ENCODE results near the gene SLC5A1. TPM values are rescaled to one million over a fixed set of nuclear protein-coding genes. Genes with fewer than 3 reads are reported as not detected.

The SLC5A1 gene
- total and polyA plus RNA-seq, 2 of the 8 experiments (the other 6 are each of a cell fraction or from before 2014, with no cell fraction given), result 0.06 TPM; not detected in 1

DNA sequence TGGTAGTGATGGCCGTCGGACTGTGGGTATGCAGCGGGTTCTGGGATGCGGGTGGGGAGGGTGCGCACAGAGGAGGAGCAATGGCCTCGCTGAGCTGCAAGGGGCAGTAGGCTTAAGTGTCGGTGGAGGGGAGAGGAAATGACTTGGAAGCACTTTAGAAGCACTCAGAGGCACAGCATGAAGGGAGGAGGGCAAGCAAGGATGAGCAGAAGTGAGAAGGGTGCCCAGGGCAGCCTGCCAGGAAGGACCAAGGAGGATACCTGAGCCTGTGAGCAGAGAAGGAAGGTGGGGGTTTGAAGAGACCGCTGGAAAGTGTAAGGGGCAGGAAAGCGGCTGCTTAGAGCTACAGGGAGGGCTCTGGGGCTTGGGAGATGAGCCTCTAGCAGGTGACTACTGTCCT is 330 bp downstream of the SLC5A1 start:
- H3K23me2 ChIP-seq (ENCODE audit: low read depth, low read length), result no peaks in the 10 kb centered on the region
- CTCF ChIA-PET (ENCODE audit: partially characterized antibody), result interaction anchor here (0.6 to 1.7 kb wide), 6 partner anchors 13 to 476 kb away, joined by 3 to 6 read pairs (median 4); no protein-coding TSS in a partner anchor
- H3K79me1 ChIP-seq (ENCODE audit: low read depth, low read length), result no peaks in the 10 kb centered on the region
- TF ChIP-seq BACH1 (IDR thresholded peaks at IDR 0.05; ENCODE audit: low read length) (no peak), CEBPB (IDR thresholded peaks at IDR 0.05; ENCODE audit: low read depth, low read length) (no peak), YY1 (IDR thresholded peaks at IDR 0.05; ENCODE audit: low read depth, low read length) (no peak), KDM4A (IDR thresholded peaks at IDR 0.05; ENCODE audit: low read depth, low read length, severe bottlenecking) (no peak), ATF2 (IDR thresholded peaks at IDR 0.05; ENCODE audit: low read length) (no peak), HDAC6 (IDR thresholded peaks at IDR 0.05; ENCODE audit: low read depth, low read length) (no peak), POLR2A (IDR thresholded peaks at IDR 0.05; ENCODE audit: control extremely low read depth in 1 of 2, low read depth in 2 of 2, low read length in 2 of 2) (no peak), POU5F1 (IDR thresholded peaks at IDR 0.05; ENCODE audit: low read depth, low read length) (no peak), SIX5 (IDR thresholded peaks at IDR 0.05; ENCODE audit: low read depth, low read length) (no peak), SUZ12 (IDR thresholded peaks at IDR 0.05; ENCODE audit: low read length) (no peak), TEAD4 (IDR thresholded peaks at IDR 0.05; ENCODE audit: low read depth, low read length) (no peak), GTF2F1 (IDR thresholded peaks at IDR 0.05; ENCODE audit: borderline replicate concordance, low read depth, low read length) (no peak), EP300 (IDR thresholded peaks at IDR 0.05; ENCODE audit: borderline replicate concordance in 1 of 2, low read depth in 2 of 2, low read length in 2 of 2) (no peak), CHD2 (IDR thresholded peaks at IDR 0.05; ENCODE audit: low read length) (no peak)

More for the DNA sequence above, 330 bp downstream of the SLC5A1 start:
- WGBS, 2 experiments (ENCODE audit: extremely low coverage in 1 of 2, insufficient coverage in 1 of 2, insufficient read length in 1 of 2, insufficient replicate concordance in 2 of 2, low coverage in 1 of 2, low lambda C conversion rate in 2 of 2, missing lambda C conversion rate in 1 of 2), result 87% methylated on average over 9 of the region's 9 CpGs; no CpG with 5 or more reads in 1 of the 2 experiments
- Histone ChIP-seq H2BK12ac (ENCODE audit: low read depth, low read length) (no peak overlapping the region), H3K9me3 (ENCODE audit: insufficient read depth in 2 of 2, low read depth in 1 of 2, low read length in 1 of 2) (no peaks in the 10 kb centered on the region), H2BK15ac (ENCODE audit: low read length) (no peak overlapping the region), H3K4me3 (ENCODE audit: extremely low read depth in 1 of 4, insufficient read depth in 2 of 4, low read depth in 3 of 4, low read length in 4 of 4) (no peak overlapping the region), H3K18ac (ENCODE audit: extremely low read depth, low read length) (peak overlapping the region; percentile 62; the same call in 1 of the 2 replicates), H3K4me2 (ENCODE audit: insufficient read depth in 1 of 2, low read depth in 2 of 2, low read length in 2 of 2) (no peak overlapping the region), H2AFZ (ENCODE audit: low read length) (no peak overlapping the region), H4K91ac (replicated peaks; ENCODE audit: insufficient read length, low read length) (no peak overlapping the region), H3K23ac (ENCODE audit: insufficient read length) (no peak overlapping the region), H3K27ac (ENCODE audit: low read depth, low read length) (no peak overlapping the region), H3K79me2 (ENCODE audit: control insufficient read depth in 1 of 2, insufficient read depth in 2 of 2, low read length in 2 of 2) (no peaks in the 10 kb centered on the region), H4K20me1 (replicated peaks in 1 of 2; ENCODE audit: control insufficient read depth in 1 of 2, insufficient read depth in 2 of 2, low read length in 2 of 2) (no peaks in the 10 kb centered on the region), H2BK120ac (replicated peaks; ENCODE audit: low read depth, low read length) (no peak overlapping the region), H2BK20ac (ENCODE audit: low read length) (no peak overlapping the region), H3K4ac (replicated peaks; ENCODE audit: insufficient read length, low read depth, low read length) (no peak overlapping the region), H3K9ac (replicated peaks in 1 of 4; ENCODE audit: extremely low read depth in 1 of 4, low read depth in 3 of 4, low read length in 3 of 4) (no peak overlapping the region), H4K8ac (ENCODE audit: extremely low read depth, insufficient read depth, low read length) (no peak overlapping the region; the same call in 1 of the 2 replicates), H3K36me3 (ENCODE audit: control insufficient read depth in 2 of 4, insufficient read depth in 4 of 4, low read length in 3 of 4) (no peaks in the 10 kb centered on the region), H2AK5ac (ENCODE audit: low read depth, low read length) (no peak overlapping the region), H3K56ac (replicated peaks; ENCODE audit: insufficient read length, low read depth, low read length) (no peak overlapping the region), H4K5ac (ENCODE audit: insufficient read length, low read depth, low read length) (no peak overlapping the region), H3K27me3 (replicated peaks in 1 of 4; ENCODE audit: control insufficient read depth in 3 of 4, extremely low read depth in 1 of 4, insufficient read depth in 3 of 4, low read length in 3 of 4) (no peaks in the 10 kb centered on the region; a peak in 3 of 7 replicates), H3K14ac (ENCODE audit: insufficient read length) (no peak overlapping the region), H2BK5ac (ENCODE audit: low read depth, low read length) (no peak overlapping the region), H3K4me1 (replicated peaks in 1 of 4; ENCODE audit: control insufficient read depth in 3 of 4, insufficient read depth in 4 of 4, low read length in 3 of 4) (no peaks in the 10 kb centered on the region; a peak in 2 of 7 replicates)
- POLR2A ChIA-PET (ENCODE audit: partially characterized antibody), result no interaction called here
- no peak for DNase-seq (ENCODE audit: low read depth in 1 of 2, low spot score in 2 of 2)
- no peak for FAIRE-seq

All from H1 (cell line).